T-helper 22 cell (primary cell): ENCODE data around the gene NFKBIA.
"Not testable (repeated sequence)": the region's sequence is repeated elsewhere in the genome, so short reads cannot be mapped to it uniquely, and the experiment has no call there.

Source experiments
- DNase-seq: peaks from one replicate; pipeline ENCODE4 v3.0.0-alpha.2; 2020; ENCODE audit warnings: low read depth

The NFKBIA gene

GRCh38 chr14:35390577-35391387 is 13.8 kb downstream of the NFKBIA start:
- no peak for DNase-seq

DNA sequence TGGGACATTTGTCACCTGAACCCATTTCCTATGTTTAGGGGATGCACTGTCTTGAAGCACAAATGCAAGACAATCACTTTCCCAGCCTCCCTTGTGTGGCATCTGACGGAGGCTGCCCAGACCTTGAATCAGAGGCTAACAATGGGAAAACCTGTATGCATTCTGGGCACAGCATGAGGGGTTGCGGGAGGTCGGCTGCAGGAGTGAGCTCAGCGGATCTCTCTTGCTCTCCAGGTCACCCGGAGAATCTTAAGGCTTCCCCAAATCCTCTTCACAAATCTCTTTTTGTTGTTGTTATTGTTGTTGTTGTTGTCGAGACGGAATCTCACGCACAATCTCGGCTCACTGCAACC is 15.3 kb downstream of the NFKBIA start:
- DNase-seq = no peak

GRCh38 chr14:35388656-35389314 is 15.8 kb downstream of the NFKBIA start:
- no peak for DNase-seq

- DNase-seq = no peak
Observed at GRCh38 chr14:35387713-35388579, 16.6 kb downstream of the NFKBIA start.

GRCh38 chr14:35387219-35387618 is 17.3 kb downstream of the NFKBIA start:
- DNase-seq = no peak

DNA sequence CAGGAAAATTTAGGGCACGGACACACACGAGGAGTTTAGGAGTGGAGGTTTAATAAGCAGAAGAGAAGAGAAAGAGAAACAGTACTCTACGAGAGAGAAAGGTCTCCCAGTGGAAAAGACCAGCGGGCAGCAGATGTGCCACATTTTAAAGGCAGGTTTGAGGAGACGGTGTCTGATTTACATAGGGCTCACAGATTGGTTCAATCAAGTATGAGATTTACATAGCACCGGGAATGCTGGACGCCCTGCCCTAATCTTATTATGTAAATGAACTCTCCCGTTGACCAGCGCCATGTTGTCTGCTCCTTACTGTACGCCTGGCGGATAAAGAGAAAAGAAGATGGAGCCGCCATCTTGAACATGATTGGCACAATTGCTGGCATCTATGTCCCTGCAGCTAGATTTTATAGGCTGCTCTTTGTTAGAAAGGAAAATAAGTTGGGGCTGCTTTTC is 17.9 kb downstream of the NFKBIA start:
- DNase-seq = no peak

- DNase-seq = no peak
Observed at GRCh38 chr14:35385042-35385839, 19.3 kb downstream of the NFKBIA start.

DNA sequence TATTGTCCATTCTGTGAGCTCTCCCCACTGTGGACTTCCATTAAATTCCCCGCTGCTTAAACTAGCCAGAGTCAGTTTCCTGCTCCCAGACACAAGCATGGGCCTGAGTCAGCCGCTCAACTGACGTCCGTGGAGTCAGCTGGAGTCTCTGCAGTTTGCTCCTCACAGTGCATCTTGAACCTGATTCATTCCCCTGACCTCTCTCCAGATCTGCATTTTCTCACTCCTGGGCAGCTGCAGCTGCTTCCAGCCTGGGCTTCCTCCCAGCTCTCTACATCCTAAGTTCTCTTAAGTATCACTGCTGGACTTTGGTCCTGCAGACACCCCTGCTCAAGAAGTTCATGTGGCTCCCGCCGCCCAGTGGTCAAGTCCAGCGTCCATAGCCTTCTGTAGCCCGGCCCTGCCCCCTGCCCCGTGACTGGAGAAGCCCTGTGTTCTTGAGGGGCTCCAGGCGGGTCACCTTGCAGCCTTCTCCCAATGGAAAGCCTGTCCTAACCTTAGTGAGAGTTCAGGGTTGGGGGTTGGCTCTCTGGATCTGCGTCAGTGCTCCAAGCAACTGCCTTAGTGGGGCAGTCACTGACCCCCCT is 20.0 kb downstream of the NFKBIA start:
- DNase-seq = no peak

DNA sequence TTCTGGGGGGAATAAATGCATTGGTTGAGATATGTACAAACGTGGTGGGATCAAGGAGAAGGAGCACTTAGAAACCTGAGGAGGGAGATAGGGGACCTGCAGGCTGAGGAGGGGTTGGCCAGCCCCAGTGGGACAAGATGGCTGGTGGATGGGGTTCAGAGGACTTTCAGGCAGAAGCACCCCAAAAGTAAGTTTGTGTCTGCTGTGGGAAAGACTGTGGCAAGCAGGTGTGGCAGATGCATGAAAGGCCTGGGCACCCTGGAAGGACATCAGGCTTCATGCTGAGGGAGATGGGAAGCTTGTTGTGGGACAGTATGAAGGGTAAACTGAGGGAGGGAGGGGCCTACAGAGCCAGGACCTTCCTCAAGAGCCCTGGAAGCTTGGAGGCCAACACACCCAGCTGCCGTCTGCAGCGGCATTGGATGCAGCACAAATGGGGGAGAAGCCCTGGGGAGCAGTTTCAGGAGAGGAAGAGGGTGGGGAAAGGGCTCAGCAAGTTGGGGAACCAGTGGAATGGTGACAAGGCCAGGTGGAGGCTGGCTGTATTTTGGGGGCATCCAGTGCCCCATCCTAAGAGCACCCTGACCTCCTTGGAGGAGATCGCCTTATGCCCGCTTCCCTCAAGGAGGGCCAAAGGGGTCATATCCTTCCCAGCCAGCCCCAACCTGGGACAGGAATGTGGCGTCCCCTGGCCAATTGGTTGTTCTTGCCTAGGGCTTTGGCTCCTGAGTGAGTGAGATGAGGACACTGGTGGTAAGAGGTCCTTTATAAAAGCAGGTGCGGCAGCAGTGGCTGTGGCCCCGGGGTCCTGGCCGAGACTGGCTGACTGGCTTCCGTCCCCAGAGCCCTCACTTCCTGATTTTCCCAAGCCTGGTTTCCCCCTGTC is 20.7 kb downstream of the NFKBIA start:
- no peak for DNase-seq

- no peak for DNase-seq
Observed at GRCh38 chr14:35380794-35381193, 23.8 kb downstream of the NFKBIA start.

DNA sequence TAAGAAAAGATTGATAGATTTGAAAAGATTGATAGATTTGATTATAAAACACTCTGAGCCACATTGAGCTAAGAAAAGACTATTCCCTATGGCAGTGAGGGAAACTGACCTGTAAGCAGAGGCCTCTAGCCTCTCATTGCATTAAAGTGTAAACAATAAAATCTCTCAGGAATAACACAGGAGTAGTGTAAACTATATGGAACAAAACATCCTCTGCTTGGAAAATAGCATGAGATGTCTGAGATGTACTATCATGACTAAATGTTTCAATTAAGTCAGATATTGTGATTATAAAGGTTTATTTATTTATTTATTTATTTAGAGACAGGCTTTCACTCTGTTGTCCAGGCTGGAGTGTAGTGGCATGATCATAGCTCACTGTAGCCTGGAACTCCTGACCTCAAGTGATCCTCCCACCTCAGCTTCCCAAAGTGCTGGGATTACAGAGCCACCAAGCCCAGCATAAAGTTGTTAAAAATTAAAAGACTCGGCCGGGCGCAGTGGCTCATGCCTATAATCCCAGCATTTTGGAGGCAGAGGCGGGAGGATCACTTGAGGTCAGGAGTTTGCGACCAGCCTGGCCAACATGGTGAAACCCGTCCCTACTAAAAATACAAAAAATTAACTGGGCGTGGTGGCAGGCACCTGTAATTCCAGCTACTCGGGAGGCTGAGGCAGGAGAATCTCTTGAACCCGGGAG is 25.2 kb downstream of the NFKBIA start:
- DNase-seq = not testable (repeated sequence)

DNA sequence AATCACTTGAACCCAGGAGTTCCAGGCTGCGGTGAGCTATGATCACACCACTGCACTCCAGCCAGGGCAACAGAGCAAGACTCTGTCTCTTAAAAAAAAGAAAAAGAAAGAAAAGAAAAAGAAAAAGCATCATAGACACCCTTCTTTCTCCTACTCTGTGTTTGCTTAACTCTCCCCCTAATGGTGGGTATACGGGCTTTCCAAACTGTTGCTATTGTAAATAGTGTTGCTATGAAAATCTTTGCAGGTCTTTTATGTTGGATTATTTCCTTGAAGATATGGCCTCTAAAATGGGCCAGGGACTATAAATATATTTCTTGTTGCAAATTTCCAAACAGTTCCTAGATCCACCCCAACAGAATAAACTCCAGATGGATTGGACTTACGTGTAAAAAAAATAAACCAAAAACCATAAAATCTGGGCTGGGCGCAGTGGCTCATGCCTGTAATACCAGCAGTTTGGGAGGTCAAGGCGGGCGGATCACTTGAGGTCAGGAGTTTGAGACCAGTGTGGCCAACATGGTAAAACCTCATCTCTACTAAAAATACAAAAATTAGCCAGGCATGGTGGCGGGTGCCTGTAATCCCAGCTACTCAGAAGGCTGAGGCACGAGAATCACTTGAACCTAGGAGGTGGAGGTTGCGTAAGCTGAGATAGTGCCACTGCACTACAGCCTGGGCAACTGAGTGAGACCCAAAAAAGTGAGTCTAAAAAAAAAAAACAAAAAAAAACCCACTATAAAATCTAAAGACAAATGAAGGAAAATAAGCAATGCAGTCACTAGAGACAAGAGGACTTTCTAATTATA is 25.9 kb downstream of the NFKBIA start:
- no peak for DNase-seq

GRCh38 chr14:35375558-35376025 is 29.0 kb downstream of the NFKBIA start:
- no peak for DNase-seq

DNA sequence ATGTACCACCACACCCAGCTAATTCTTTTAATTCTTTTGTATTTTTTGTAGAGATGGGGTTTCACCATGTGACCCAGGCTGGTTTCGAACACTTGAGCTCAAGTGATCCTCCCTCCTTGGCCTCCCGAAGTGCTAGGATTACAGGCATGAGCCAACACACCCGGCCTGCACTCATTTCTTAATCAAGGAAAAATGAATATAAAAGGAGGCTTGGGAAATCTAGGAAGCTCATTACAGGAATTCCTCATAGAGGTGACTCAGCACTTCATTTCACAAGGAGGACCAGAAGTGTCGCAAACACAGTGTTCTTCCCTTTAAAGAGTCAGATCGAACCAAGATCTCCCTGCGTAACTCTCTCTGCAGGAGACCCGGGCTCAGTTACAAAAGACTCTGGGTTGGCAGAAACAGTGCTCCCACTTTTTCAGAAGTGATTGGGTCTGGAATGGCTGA is 30.3 kb downstream of the NFKBIA start:
- no peak for DNase-seq

DNA sequence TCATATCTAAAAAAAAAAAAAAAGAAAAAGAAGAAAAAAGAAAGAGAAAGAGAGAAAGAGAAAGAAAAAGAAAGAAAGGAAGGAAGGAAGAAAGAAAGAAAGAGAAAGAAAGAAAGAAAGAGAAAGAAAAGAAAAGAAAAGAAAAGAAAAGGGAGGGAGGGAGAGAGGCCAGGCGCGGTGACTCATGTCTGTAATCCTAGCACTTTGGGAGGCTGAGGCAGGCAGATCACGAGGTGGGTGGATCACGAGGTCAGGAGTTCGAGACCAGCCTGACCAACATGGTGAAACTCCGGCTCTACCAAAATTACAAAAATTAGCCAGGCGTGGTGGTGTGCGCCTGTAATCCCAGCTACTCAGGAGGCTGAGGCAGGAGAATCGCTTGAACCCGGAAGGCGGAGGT is 31.3 kb downstream of the NFKBIA start:
- not testable (repeated sequence) for DNase-seq

- no peak for DNase-seq
Observed at GRCh38 chr14:35370969-35371368, 33.6 kb downstream of the NFKBIA start.

DNA sequence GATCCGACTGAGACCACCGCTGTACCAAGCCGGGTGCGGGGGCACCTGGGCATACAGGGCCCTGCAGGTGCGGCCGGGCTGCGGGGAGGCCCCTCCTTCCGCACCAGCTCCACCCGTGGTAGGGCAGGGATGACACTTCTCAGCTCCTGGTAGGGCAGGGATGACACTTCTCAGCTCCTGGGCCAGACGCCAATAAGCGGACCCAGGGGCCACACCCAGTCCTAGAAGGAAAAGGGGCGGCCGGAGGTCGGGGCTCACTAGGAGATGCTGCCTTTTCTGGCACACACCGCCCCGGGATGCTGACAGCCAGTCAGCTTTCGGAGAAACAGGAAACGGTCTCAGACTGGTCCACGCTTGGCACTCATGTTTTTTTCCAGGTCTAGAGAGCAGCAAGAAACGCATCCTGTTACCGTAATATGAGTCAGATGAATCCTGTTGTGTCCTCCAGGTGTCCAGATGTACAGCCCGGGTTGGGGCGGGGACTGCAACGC is 34.8 kb downstream of the NFKBIA start:
- DNase-seq = no peak

GRCh38 chr14:35368583-35369392 is 35.8 kb downstream of the NFKBIA start:
- no peak for DNase-seq
